SU-DHL-6 (cell line): Measurements from ENCODE around the gene PLSCR3.

ENCODE experiments used
- CTCF ChIP-seq: fragments of 200-600 bp; sonication (generic); IDR thresholded peaks from one replicate; pipeline ENCODE4 v1.5.1; 2017; ENCODE audit warnings: antibody characterized with exemption, mild to moderate bottlenecking, low read length, moderate library complexity; ENCODE audit not compliant: insufficient read depth, poor library complexity, severe bottlenecking
- EZH2phosphoT487 ChIP-seq: fragments of 200-600 bp; sonication (generic), shearing (Covaris generic); conservative IDR thresholded peaks from 2 replicates; pipeline ENCODE4 v1.6.1; 2018; ENCODE audit warnings: mild to moderate bottlenecking, antibody characterized with exemption, low read length, moderate library complexity, mixed read lengths

GRCh38 chr17:7404737-7405349, 10.5 kb upstream of the PLSCR3 start:
- TF ChIP-seq CTCF = no peak
- TF ChIP-seq EZH2phosphoT487 = no peak
